OCI-LY3 (cell line): Measurements from ENCODE around the gene BLOC1S4.

Experiments used
- H2AFZ ChIP-seq: fragments of 200-600, 300-600 bp; shearing (Covaris generic); 2 replicates; pipeline ENCODE4 v1.6.0; 2014; ENCODE audit warnings: antibody characterized with exemption, low read depth, low read length
- H3K27ac ChIP-seq: fragments of 200-600, 300-600 bp; sonication (generic); 2 replicates; pipeline ENCODE4 v1.5.1; 2014; ENCODE audit warnings: mild to moderate bottlenecking, low read length, moderate library complexity, mixed read lengths
- H3K27me3 ChIP-seq: fragments of 200-600, 300-600 bp; sonication (generic); 2 replicates; pipeline ENCODE4 v1.6.1; 2014; ENCODE audit warnings: low read depth, low read length, mixed read lengths
- H3K36me3 ChIP-seq: fragments of 200-600, 300-600 bp; sonication (generic); replicated peaks from 2 replicates; pipeline ENCODE3; 2014; ENCODE audit warnings: low read depth, low read length, mixed read lengths
- H3K4me1 ChIP-seq: fragments of 300-600, 200-600 bp; sonication (generic); 2 replicates; pipeline ENCODE4 v1.6.1; 2014; ENCODE audit warnings: low read length, mixed read lengths
- H3K4me2 ChIP-seq: fragments of 200-600, 300-600 bp; sonication (generic); 2 replicates; pipeline ENCODE4 v1.6.1; 2014; ENCODE audit warnings: low read length, mixed read lengths
- H3K4me3 ChIP-seq: fragments of 300-600, 200-600 bp; sonication (generic); 2 replicates; pipeline ENCODE4 v1.5.1; 2014; ENCODE audit warnings: antibody characterized with exemption, mild to moderate bottlenecking, low read length, moderate library complexity
- H3K79me2 ChIP-seq: fragments of 300-600, 200-600 bp; shearing (Covaris generic); 2 replicates; pipeline ENCODE4 v1.6.1; 2014; ENCODE audit warnings: mild to moderate bottlenecking, low read length, mixed read lengths
- H3K9ac ChIP-seq: fragments of 300-600, 200-600 bp; shearing (Covaris generic); 2 replicates; pipeline ENCODE4 v1.6.0; 2014; ENCODE audit warnings: mild to moderate bottlenecking, low read length, moderate library complexity
- H3K9me3 ChIP-seq: fragments of 200-600, 300-600 bp; shearing (Covaris generic); 2 replicates; pipeline ENCODE4 v1.6.1; 2014; ENCODE audit warnings: low read length, mixed read lengths; ENCODE audit not compliant: insufficient read depth
- H4K20me1 ChIP-seq: fragments of 200-600, 300-600 bp; sonication (generic); 2 replicates; pipeline ENCODE4 v1.6.1; 2016; ENCODE audit warnings: low read length, mixed read lengths; ENCODE audit not compliant: insufficient read depth
- CTCF ChIP-seq: fragments of 200-600, 300-600 bp; sonication (generic); IDR thresholded peaks from 2 replicates; pipeline ENCODE4 v1.5.1; 2014; ENCODE audit warnings: antibody characterized with exemption, low read length, low read depth
- EZH2phosphoT487 ChIP-seq: fragments of 200-600 bp; shearing (Covaris generic); IDR thresholded peaks from 2 replicates; pipeline ENCODE4 v1.6.1; 2018; ENCODE audit warnings: antibody characterized with exemption, mixed run types, low read depth

The BLOC1S4 gene

GRCh38 chr4:6710996-6711395, 5.0 kb upstream of the BLOC1S4 start:
- Histone ChIP-seq H2AFZ (no peak overlapping the region), H3K4me3 (no peak overlapping the region; the same call in 1 of the 2 replicates), H4K20me1 (no peaks in the 10 kb centered on the region), H3K27me3 (no peaks in the 10 kb centered on the region), H3K9ac (no peak overlapping the region), H3K4me1 (peaks cover 33% of the 10 kb centered on the region), H3K27ac (no peak overlapping the region), H3K36me3 (peaks cover 25% of the 10 kb centered on the region), H3K9me3 (no peaks in the 10 kb centered on the region), H3K4me2 (peak overlapping the region; percentile 85), H3K79me2 (peaks cover 39% of the 10 kb centered on the region)
- TF ChIP-seq CTCF = no peak
- TF ChIP-seq EZH2phosphoT487 = no peak

- Histone ChIP-seq H3K9ac (no peak overlapping the region), H3K4me2 (no peak overlapping the region; the same call in 1 of the 2 replicates)
Measured at GRCh38 chr4:6714954-6715353, 1.0 kb upstream of the BLOC1S4 start.

DNA sequence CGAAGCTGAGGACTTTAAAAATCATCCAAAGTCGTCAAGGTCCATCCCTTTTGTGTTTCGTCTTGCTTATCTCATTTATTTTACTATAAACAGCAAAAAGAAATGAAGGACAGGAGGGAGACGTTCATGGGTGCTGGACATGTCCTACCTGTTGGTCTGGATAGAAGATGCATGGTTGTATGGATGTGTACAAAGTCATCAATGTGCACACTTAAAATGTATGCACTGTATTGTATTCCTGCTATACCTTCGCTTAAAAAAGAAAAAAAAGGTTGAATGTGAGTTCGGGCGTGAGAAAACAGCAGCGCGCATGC, 313 bp upstream of the BLOC1S4 start:
- H3K27me3 ChIP-seq = no peaks in the 10 kb centered on the region
- no peaks in the 10 kb centered on the region for H3K9me3 ChIP-seq
- 0 out of 2 replicates have a peak, but pooled peaks cover 5% of the 10 kb centered on the region for H4K20me1 ChIP-seq
- no peaks in the 10 kb centered on the region for H3K36me3 ChIP-seq
- peaks cover 31% of the 10 kb centered on the region for H3K4me1 ChIP-seq
- H3K4me2 ChIP-seq = peak overlapping the region; percentile 87
- peak overlapping the region; percentile 52 for H3K9ac ChIP-seq
- no peak overlapping the region for H3K27ac ChIP-seq
- no peak for TF ChIP-seq CTCF
- TF ChIP-seq EZH2phosphoT487 = no peak
- H3K4me3 ChIP-seq = peak overlapping the region; percentile 92
- H3K79me2 ChIP-seq = peaks cover 25% of the 10 kb centered on the region
- peak overlapping the region; percentile 98 for H2AFZ ChIP-seq

More at GRCh38 chr4:6714954-6715353, 1.0 kb upstream of the BLOC1S4 start:
- Histone ChIP-seq H3K79me2 (peaks cover 25% of the 10 kb centered on the region), H4K20me1 (0 out of 2 replicates have a peak, but pooled peaks cover 5% of the 10 kb centered on the region), H3K27ac (no peak overlapping the region), H3K4me1 (peaks cover 29% of the 10 kb centered on the region), H3K27me3 (no peaks in the 10 kb centered on the region), H3K4me3 (no peak overlapping the region), H2AFZ (peak overlapping the region; percentile 98; the same call in 1 of the 2 replicates), H3K9me3 (no peaks in the 10 kb centered on the region), H3K36me3 (no peaks in the 10 kb centered on the region)
- TF ChIP-seq EZH2phosphoT487 (no peak), CTCF (no peak)

DNA sequence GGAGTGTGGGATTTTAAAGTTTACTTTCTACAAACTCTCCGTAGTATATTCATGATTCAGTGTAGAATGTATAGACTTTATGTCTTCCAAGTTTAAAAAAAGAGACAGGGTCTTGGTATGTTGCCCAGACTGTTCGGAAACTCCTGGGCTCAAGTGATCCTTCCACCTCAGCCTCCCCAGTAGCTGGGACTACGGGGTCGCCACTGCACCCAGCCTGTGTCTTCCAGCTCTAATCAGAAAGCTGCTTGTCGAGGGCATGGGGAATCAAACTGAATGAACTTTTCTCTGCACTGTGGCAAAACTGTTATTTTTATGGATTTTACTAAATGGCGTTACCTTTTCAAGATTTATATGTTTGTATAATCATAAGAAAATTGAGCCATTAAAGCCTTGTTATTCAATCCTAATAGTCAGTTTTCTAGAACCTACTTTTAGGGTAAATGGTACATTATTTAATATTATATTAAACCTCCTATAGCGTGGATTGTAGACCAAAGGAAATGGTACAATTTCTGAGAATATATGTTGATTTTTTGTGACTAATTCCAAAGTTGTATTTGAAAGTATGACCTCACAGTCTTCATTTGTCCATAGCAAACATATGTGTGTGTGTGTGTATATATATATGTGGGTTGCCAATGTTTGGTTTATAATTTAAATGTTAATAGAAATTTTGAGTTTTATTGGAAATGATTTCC, 1.1 kb downstream of the BLOC1S4 start:
- peak overlapping the region; percentile 95 for H3K4me2 ChIP-seq
- H3K9ac ChIP-seq = peak overlapping the region; percentile 77
- H3K36me3 ChIP-seq = no peaks in the 10 kb centered on the region
- H3K27ac ChIP-seq = no peak overlapping the region
- H3K27me3 ChIP-seq = no peaks in the 10 kb centered on the region
- H4K20me1 ChIP-seq = 0 out of 2 replicates have a peak, but pooled peaks cover 5% of the 10 kb centered on the region
- peaks cover 25% of the 10 kb centered on the region for H3K79me2 ChIP-seq
- H2AFZ ChIP-seq = no peak overlapping the region
- H3K4me1 ChIP-seq = peaks cover 24% of the 10 kb centered on the region
- H3K9me3 ChIP-seq = no peaks in the 10 kb centered on the region
- H3K4me3 ChIP-seq = peak overlapping the region; percentile 92
- TF ChIP-seq CTCF = no peak
- no peak for TF ChIP-seq EZH2phosphoT487
